Stimulated activated naive CD8-positive, alpha-beta T cell treated with anti-CD3 and anti-CD28 coated beads, Interleukin-15, Interleukin-2, amounts not matched to agents 100 ng/mL and 50 ng/mL, for 24 hours (primary cell): ENCODE measurements around the gene INIP.
"Not testable (repeated sequence)": the region's sequence is repeated elsewhere in the genome, so short reads cannot be mapped to it uniquely, and the experiment has no call there.

ENCODE experiments used
- H3K27ac Mint-ChIP-seq: one replicate; pipeline ENCODE4 v1.8.0; 2021; ENCODE audit warnings: mild to moderate bottlenecking, mixed read lengths
- H3K27me3 Mint-ChIP-seq: one replicate; pipeline ENCODE4 v1.8.0; 2021; ENCODE audit warnings: mixed read lengths
- H3K36me3 Mint-ChIP-seq: one replicate; pipeline ENCODE4 v1.8.0; 2021; ENCODE audit warnings: low read depth, mixed read lengths
- H3K4me1 Mint-ChIP-seq: one replicate; pipeline ENCODE4 v1.8.0; 2021; ENCODE audit warnings: low read depth, mixed read lengths
- H3K4me3 Mint-ChIP-seq: one replicate; pipeline ENCODE4 v1.8.0; 2021; ENCODE audit warnings: mild to moderate bottlenecking, mixed read lengths
- H3K9me3 Mint-ChIP-seq: one replicate; pipeline ENCODE4 v1.8.0; 2021; ENCODE audit warnings: mixed read lengths

The INIP gene

DNA sequence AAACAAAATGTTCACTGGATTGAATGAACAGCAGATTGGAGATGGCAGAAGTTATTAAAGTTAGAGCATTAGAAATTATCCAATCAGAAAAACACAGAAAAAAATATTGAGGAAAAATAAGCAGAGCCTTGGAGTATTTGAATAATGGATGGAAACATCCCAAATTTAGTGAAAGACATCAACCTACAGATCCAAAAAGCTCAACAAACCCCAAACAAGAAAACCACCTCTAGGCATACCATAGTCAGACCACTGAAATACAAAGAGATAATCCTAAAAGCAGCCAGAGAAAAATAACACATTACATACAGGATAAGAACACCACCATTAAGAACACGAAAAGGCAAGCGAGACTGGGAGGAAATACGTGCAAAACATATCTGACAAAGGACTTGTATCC lies 5.2 kb downstream of the INIP start:
- Mint-ChIP-seq H3K9me3 (no peaks in the 10 kb centered on the region), H3K4me1 (peaks cover 45% of the 10 kb centered on the region), H3K27me3 (no peaks in the 10 kb centered on the region), H3K4me3 (no peak overlapping the region), H3K27ac (peak overlapping the region; percentile 2), H3K36me3 (peaks cover 34% of the 10 kb centered on the region)

GRCh38 chr9:112711050-112711689 lies 6.7 kb downstream of the INIP start:
- peaks cover 38% of the 10 kb centered on the region for H3K4me1 Mint-ChIP-seq

GRCh38 chr9:112705768-112706427 lies 12.0 kb downstream of the INIP start:
- Mint-ChIP-seq H3K27ac (no peak overlapping the region), H3K4me1 (peaks cover 23% of the 10 kb centered on the region), H3K4me3 (no peak overlapping the region), H3K36me3 (peaks cover 47% of the 10 kb centered on the region), H3K27me3 (no peaks in the 10 kb centered on the region), H3K9me3 (no peaks in the 10 kb centered on the region)

More at GRCh38 chr9:112711050-112711689, 6.7 kb downstream of the INIP start:
- H3K27me3 Mint-ChIP-seq: no peaks in the 10 kb centered on the region
- H3K4me3 Mint-ChIP-seq: no peak overlapping the region
- no peaks in the 10 kb centered on the region for H3K9me3 Mint-ChIP-seq
- peaks cover 39% of the 10 kb centered on the region for H3K36me3 Mint-ChIP-seq
- H3K27ac Mint-ChIP-seq: no peak overlapping the region

GRCh38 chr9:112703304-112703703 lies 14.6 kb downstream of the INIP start:
- peaks cover 53% of the 10 kb centered on the region for H3K36me3 Mint-ChIP-seq
- peaks cover 34% of the 10 kb centered on the region for H3K4me1 Mint-ChIP-seq
- no peak overlapping the region for H3K4me3 Mint-ChIP-seq
- H3K27ac Mint-ChIP-seq: no peak overlapping the region
- no peaks in the 10 kb centered on the region for H3K27me3 Mint-ChIP-seq
- no peaks in the 10 kb centered on the region for H3K9me3 Mint-ChIP-seq

DNA sequence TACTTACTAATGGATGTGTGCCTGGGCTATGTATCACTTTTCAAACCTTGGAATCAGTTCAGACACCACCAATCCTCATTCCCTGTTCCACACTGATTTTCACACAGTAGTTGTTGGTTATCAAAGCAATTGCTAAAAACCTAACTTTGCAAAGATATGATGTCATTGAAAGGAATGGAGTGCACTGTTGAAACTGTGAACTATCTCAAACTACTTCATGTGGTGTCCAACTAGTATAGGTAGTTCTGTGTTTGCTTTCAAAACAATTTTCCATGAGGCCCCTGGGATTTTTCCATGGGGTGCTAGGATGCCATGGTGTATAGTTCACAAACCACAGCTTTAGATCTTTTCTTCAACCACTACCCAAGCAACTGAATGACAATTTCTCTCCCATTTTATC lies 17.8 kb downstream of the INIP start:
- H3K36me3 Mint-ChIP-seq: peaks cover 56% of the 10 kb centered on the region
- H3K9me3 Mint-ChIP-seq: no peaks in the 10 kb centered on the region
- no peak overlapping the region for H3K27ac Mint-ChIP-seq
- no peaks in the 10 kb centered on the region for H3K27me3 Mint-ChIP-seq
- no peak overlapping the region for H3K4me3 Mint-ChIP-seq
- peaks cover 25% of the 10 kb centered on the region for H3K4me1 Mint-ChIP-seq

GRCh38 chr9:112699230-112699629 lies 18.7 kb downstream of the INIP start:
- H3K27ac Mint-ChIP-seq: no peak overlapping the region
- H3K4me1 Mint-ChIP-seq: peaks cover 25% of the 10 kb centered on the region
- peaks cover 57% of the 10 kb centered on the region for H3K36me3 Mint-ChIP-seq
- no peaks in the 10 kb centered on the region for H3K27me3 Mint-ChIP-seq
- no peak overlapping the region for H3K4me3 Mint-ChIP-seq
- no peaks in the 10 kb centered on the region for H3K9me3 Mint-ChIP-seq

DNA sequence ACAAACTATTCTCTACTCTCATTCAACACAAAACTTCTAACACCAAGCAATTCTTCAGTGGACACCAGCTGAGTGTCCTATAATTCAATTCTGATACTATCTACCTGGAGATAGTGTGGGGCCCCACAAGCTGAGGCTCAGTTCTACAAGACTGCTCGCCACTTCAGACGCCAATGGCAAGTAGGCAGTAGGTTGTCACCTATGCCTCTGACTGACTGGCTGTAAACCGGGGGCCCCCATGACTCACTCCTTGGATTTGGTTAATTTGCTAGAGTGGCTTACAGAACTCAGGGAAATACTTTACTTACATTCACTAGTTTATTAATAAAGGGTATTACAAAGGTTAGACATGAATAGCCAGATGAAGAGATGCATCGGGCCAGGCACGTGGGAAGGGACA lies 21.5 kb downstream of the INIP start:
- Mint-ChIP-seq H3K9me3 (no peaks in the 10 kb centered on the region), H3K36me3 (peaks cover 64% of the 10 kb centered on the region), H3K4me1 (peaks cover 25% of the 10 kb centered on the region), H3K4me3 (no peak overlapping the region), H3K27ac (no peak overlapping the region), H3K27me3 (no peaks in the 10 kb centered on the region)

- Mint-ChIP-seq H3K4me3 (no peak overlapping the region), H3K4me1 (peaks cover 17% of the 10 kb centered on the region), H3K36me3 (peaks cover 74% of the 10 kb centered on the region), H3K27ac (no peak overlapping the region), H3K27me3 (no peaks in the 10 kb centered on the region), H3K9me3 (no peaks in the 10 kb centered on the region)
Observed at GRCh38 chr9:112694706-112695555, 23.0 kb downstream of the INIP start.

DNA sequence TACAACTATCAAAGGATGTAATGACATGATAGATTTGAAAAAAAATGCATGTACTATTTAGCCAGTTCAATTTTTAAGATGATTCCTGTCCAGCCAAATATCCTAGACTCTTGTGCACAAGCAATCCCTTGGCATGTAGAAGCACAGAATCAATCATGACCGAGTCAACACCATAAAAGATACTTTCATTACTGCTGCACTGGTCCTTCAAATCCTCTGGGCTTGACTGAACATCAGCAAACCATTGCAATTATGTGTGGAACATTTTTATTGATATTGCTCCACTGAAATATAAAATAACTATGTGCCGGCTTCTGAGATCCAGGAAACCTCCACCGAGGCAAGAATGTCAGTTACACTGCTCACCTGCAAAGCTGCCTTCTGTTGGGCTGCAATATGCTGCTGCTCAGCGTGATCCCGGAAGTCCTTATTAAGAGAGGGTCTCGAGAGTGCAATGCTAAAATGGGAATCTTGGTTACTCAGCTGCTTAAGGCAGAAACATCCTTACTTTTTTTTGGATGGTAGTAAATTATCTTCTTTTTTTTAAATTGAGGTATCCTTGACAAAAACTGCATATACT lies 28.7 kb downstream of the INIP start:
- Mint-ChIP-seq H3K27me3 (no peaks in the 10 kb centered on the region), H3K27ac (no peak overlapping the region), H3K9me3 (no peaks in the 10 kb centered on the region), H3K4me3 (no peak overlapping the region), H3K36me3 (peaks cover 82% of the 10 kb centered on the region), H3K4me1 (no peaks in the 10 kb centered on the region)

- Mint-ChIP-seq H3K4me1 (peaks cover 6% of the 10 kb centered on the region), H3K27ac (no peak overlapping the region), H3K36me3 (peaks cover 23% of the 10 kb centered on the region), H3K27me3 (peaks cover 4% of the 10 kb centered on the region), H3K4me3 (no peak overlapping the region), H3K9me3 (peaks cover 14% of the 10 kb centered on the region)
Observed at GRCh38 chr9:112680731-112681402, 37.0 kb downstream of the INIP start.

GRCh38 chr9:112677040-112677439 lies 40.9 kb downstream of the INIP start:
- Mint-ChIP-seq H3K27ac (no peak overlapping the region), H3K4me1 (no peaks in the 10 kb centered on the region), H3K9me3 (peaks cover 14% of the 10 kb centered on the region), H3K36me3 (peaks cover 4% of the 10 kb centered on the region), H3K4me3 (no peak overlapping the region), H3K27me3 (peaks cover 4% of the 10 kb centered on the region)

GRCh38 chr9:112673221-112673620 lies 44.7 kb downstream of the INIP start:
- H3K4me1 Mint-ChIP-seq, H3K4me3 Mint-ChIP-seq, H3K27me3 Mint-ChIP-seq, H3K36me3 Mint-ChIP-seq, H3K27ac Mint-ChIP-seq: not testable (repeated sequence)
- peaks cover 10% of the 10 kb centered on the region for H3K9me3 Mint-ChIP-seq

DNA sequence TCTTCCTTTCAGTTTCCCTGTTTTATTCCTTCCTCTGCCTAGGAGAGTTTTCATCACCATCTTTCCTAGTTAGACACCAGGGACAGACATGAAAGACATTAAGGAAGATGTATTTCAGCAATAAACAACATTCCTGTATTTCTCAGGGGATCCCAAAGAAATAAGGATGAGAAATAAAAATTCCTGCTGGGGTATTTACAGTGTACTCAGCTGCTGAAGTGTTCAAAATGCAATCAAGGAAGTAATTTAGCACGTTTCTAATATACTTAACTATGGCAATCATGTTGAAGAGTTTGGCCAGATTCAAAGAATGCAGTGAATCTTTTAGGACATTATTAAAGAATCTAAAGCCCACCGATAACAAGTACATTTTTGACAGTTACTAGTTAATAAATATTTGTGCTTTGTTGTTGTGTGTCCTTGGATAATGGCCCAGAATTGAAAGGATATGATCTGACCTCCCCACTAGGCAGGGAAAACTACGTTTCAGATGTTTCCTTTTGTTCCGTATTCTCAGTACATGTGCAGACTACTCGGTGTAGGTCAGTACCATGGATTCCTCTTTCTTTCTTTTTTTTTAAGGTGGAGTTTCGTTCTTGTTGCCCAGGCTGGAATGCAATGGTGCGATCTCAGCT lies 46.8 kb downstream of the INIP start:
- H3K27ac Mint-ChIP-seq: no peak overlapping the region
- H3K27me3 Mint-ChIP-seq: no peaks in the 10 kb centered on the region
- no peaks in the 10 kb centered on the region for H3K36me3 Mint-ChIP-seq
- no peak overlapping the region for H3K4me3 Mint-ChIP-seq
- H3K9me3 Mint-ChIP-seq: no peaks in the 10 kb centered on the region
- no peaks in the 10 kb centered on the region for H3K4me1 Mint-ChIP-seq

- Mint-ChIP-seq H3K4me1 (no peaks in the 10 kb centered on the region), H3K27ac (no peak overlapping the region), H3K4me3 (no peak overlapping the region)
Observed at GRCh38 chr9:112669326-112669725, 48.6 kb downstream of the INIP start.

More at GRCh38 chr9:112669326-112669725, 48.6 kb downstream of the INIP start:
- Mint-ChIP-seq H3K27me3 (no peaks in the 10 kb centered on the region), H3K36me3 (no peaks in the 10 kb centered on the region), H3K9me3 (no peaks in the 10 kb centered on the region)
